ENCODE results near the gene DGCR6L.

DNA sequence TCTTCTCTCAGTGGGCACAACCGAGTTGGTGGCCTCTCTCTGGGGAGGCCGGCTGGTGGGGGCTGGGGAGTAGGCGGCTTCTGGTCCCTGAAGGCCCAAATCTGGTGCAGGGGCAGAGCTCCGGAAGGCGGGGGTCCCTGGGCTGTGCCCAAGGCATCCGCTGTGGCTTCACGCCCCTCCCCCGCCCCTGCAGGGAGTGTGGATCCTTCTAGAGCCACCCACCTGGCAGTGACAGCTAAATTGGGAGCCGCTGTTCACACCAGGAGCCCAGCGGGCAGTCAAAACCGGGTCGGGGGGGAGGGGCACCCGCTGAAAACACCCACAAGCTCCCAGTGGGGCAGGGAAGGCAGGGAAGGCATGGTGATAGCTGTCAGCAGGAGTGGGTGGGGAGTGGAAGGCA, 47.2 kb downstream of the DGCR6L start:
- TF ChIP-seq, protein P1, sequence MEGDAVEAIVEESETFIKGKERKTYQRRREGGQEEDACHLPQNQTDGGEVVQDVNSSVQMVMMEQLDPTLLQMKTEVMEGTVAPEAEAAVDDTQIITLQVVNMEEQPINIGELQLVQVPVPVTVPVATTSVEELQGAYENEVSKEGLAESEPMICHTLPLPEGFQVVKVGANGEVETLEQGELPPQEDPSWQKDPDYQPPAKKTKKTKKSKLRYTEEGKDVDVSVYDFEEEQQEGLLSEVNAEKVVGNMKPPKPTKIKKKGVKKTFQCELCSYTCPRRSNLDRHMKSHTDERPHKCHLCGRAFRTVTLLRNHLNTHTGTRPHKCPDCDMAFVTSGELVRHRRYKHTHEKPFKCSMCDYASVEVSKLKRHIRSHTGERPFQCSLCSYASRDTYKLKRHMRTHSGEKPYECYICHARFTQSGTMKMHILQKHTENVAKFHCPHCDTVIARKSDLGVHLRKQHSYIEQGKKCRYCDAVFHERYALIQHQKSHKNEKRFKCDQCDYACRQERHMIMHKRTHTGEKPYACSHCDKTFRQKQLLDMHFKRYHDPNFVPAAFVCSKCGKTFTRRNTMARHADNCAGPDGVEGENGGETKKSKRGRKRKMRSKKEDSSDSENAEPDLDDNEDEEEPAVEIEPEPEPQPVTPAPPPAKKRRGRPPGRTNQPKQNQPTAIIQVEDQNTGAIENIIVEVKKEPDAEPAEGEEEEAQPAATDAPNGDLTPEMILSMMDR (IDR thresholded peaks at IDR 0.05), result no peak
- no peak for TF ChIP-seq POLR2A (IDR thresholded peaks at IDR 0.05)
- TF ChIP-seq POLR2AphosphoS5 (IDR thresholded peaks at IDR 0.05; ENCODE audit: insufficient read depth in 1 of 2, low read depth in 1 of 2), result no peak
